BJ (cell line): ENCODE results near the gene MAPRE2. TPM values are rescaled to one million over a fixed set of nuclear protein-coding genes. Genes with fewer than 3 reads are reported as not detected.

Source experiments
- CTCF ChIA-PET: fragments of 350-600 bp; formaldehyde crosslinking; extraction: SDS; loops from one replicate; lab custom pipeline; 2021; ENCODE audit warnings: antibody characterized with exemption, inconsistent platforms; lab: Yijun Ruan, JAX
- POLR2A ChIA-PET: fragments of 300-600 bp; sonication (Branson Sonifier 250); formaldehyde crosslinking; extraction: SDS; loops from one replicate; lab custom pipeline; 2021; ENCODE audit warnings: antibody characterized with exemption; lab: Charles Lee
- DNase-seq: peaks from one replicate; pipeline ENCODE4 v3.0.0-alpha.2; 2011; ENCODE audit warnings: low read depth
- H3K27me3 ChIP-seq: 2 replicates; pipeline ENCODE4 v1.6.0; 2011; ENCODE audit warnings: low read length; ENCODE audit not compliant: control insufficient read depth, insufficient read depth
- H3K36me3 ChIP-seq: 2 replicates; pipeline ENCODE4 v1.5.1; 2011; ENCODE audit warnings: low read length; ENCODE audit not compliant: control insufficient read depth, insufficient read depth
- H3K4me3 ChIP-seq: 2 replicates; pipeline ENCODE4 v1.5.1; 2011; ENCODE audit warnings: low read depth, mild to moderate bottlenecking, control low read depth, low read length
- CTCF ChIP-seq: IDR thresholded peaks from 2 replicates; pipeline ENCODE4 v1.5.1; 2011; ENCODE audit warnings: low read depth, mild to moderate bottlenecking, control low read depth, inconsistent platforms, low read length, moderate library complexity; ENCODE audit not compliant: insufficient read depth
- polyA plus RNA-seq: library from polyadenylated mRNA; depleted of rRNA; stranded (reverse); fragments of >200 nt; gene quantifications from 2 replicates; pipeline ENCODE4 v1.2.3, GENCODE V29; 2011

Gene MAPRE2
- polyA plus RNA-seq, 1 experiment: 23.8 TPM

- no peak for DNase-seq
- ChIA-PET POLR2A (interaction anchor here (0.6 kb wide), 1 partner anchor 68 kb away, joined by 3 read pairs; no protein-coding TSS in a partner anchor), CTCF (interaction anchor here (0.6 to 5.5 kb wide), 5 partner anchors 10 to 200 kb away, joined by 3 to 27 read pairs (median 8); partner anchors contain the start of gene MAPRE2)
- TF ChIP-seq CTCF: no peak
- Histone ChIP-seq H3K36me3 (no peaks in the 10 kb centered on the region), H3K27me3 (no peaks in the 10 kb centered on the region), H3K4me3 (no peak overlapping the region)
These were observed 10.8 kb upstream of the MAPRE2 start for GRCh38 chr18:35030277-35030989.

- H3K4me3 ChIP-seq: no peak overlapping the region
- POLR2A ChIA-PET: no interaction called here
- no peaks in the 10 kb centered on the region for H3K27me3 ChIP-seq
- CTCF ChIA-PET: interaction anchor here (5.5 kb wide), 1 partner anchor 8 kb away, joined by 27 read pairs; the partner anchor contains the start of gene MAPRE2
- DNase-seq: no peak
- TF ChIP-seq CTCF: no peak
- H3K36me3 ChIP-seq: no peaks in the 10 kb centered on the region
These were observed 9.1 kb upstream of the MAPRE2 start for GRCh38 chr18:35032113-35032512.

GRCh38 chr18:35038029-35038428 lies 3.2 kb upstream of the MAPRE2 start:
- no peak for TF ChIP-seq CTCF

GRCh38 chr18:35038881-35039491 lies 2.2 kb upstream of the MAPRE2 start:
- ChIA-PET CTCF (interaction anchor here (1.8 to 4.5 kb wide), 2 partner anchors 9 to 26 kb away, joined by 3 to 27 read pairs; no protein-coding TSS in a partner anchor), POLR2A (interaction anchor here (1.3 kb wide), 1 partner anchor 10 kb away, joined by 4 read pairs; no protein-coding TSS in a partner anchor)
- Histone ChIP-seq H3K4me3 (no peak overlapping the region), H3K36me3 (no peaks in the 10 kb centered on the region), H3K27me3 (no peaks in the 10 kb centered on the region)
- DNase-seq: no peak
- no peak for TF ChIP-seq CTCF

More at GRCh38 chr18:35038029-35038428, 3.2 kb upstream of the MAPRE2 start:
- POLR2A ChIA-PET: no interaction called here
- Histone ChIP-seq H3K4me3 (no peak overlapping the region), H3K27me3 (no peaks in the 10 kb centered on the region), H3K36me3 (no peaks in the 10 kb centered on the region)
- CTCF ChIA-PET: interaction anchor here (0.9 to 4.5 kb wide), 2 partner anchors 8 to 106 kb away, joined by 3 to 27 read pairs; no protein-coding TSS in a partner anchor
- DNase-seq: no peak

- TF ChIP-seq CTCF: no peak
- POLR2A ChIA-PET: no interaction called here
- DNase-seq: no peak
- CTCF ChIA-PET: interaction anchor here (0.8 to 4.5 kb wide), 3 partner anchors 11 to 34 kb away, joined by 3 to 27 read pairs (median 7); no protein-coding TSS in a partner anchor
- H3K4me3 ChIP-seq: peak overlapping the region; percentile 92
- no peaks in the 10 kb centered on the region for H3K27me3 ChIP-seq
- no peaks in the 10 kb centered on the region for H3K36me3 ChIP-seq
These were observed 600 bp upstream of the MAPRE2 start for GRCh38 chr18:35040638-35040987.
